Endothelial cell of umbilical vein (primary cell): Measurements from ENCODE around the gene CCDC107.

Source experiments
- EZH2 ChIP-seq: IDR thresholded peaks from 2 replicates; pipeline ENCODE4 v1.6.1; 2012; ENCODE audit warnings: borderline replicate concordance, low read depth, mild to moderate bottlenecking, moderate library complexity, low read length, inconsistent platforms; ENCODE audit not compliant: severe bottlenecking
- POLR2A ChIP-seq: IDR thresholded peaks from 2 replicates; pipeline ENCODE4 v1.6.1; 2012; ENCODE audit warnings: low read depth, mild to moderate bottlenecking, control low read depth, low read length
- POLR2AphosphoS5 ChIP-seq: IDR thresholded peaks from 2 replicates; pipeline ENCODE4 v1.6.1; 2012; ENCODE audit warnings: low read depth, mild to moderate bottlenecking, control low read depth, low read length, moderate library complexity; ENCODE audit not compliant: insufficient read depth
- TF ChIP-seq, protein P1 (sequence below), 2 donors: IDR thresholded peaks; 1 replicate in 1 of 2; 2 replicates in 1 of 2; pipeline ENCODE4 v1.5.1; 2011; ENCODE audit warnings: low read length in 2 of 2, mild to moderate bottlenecking in 2 of 2, moderate library complexity in 2 of 2, control low read depth in 1 of 2, inconsistent platforms in 1 of 2, low read depth in 1 of 2; ENCODE audit not compliant: insufficient read depth in 1 of 2; ENCODE audit errors: extremely low read depth in 1 of 2

DNA sequence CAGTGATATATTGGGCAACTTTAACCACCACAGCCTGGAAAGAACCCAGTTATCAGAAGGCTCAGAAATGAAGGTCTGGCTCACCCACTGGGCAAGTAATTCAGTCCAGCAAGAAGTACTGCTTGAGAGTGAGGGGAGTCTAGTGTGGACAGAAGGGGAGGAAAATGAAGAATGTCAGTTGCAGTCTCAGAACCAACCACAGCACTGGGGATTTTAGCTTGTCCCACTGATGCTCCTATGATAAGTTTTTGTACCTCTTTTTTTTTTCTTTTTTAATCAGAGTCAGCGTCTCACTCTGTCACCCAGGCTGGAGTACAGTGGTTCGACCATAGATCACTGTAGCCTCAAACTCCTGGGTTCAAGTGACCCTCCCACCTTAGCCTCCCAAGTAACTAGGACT is 30.5 kb upstream of the CCDC107 start:
- TF ChIP-seq POLR2A = no peak
- no peak for TF ChIP-seq EZH2
- no peak for TF ChIP-seq POLR2AphosphoS5
- TF ChIP-seq, protein P1, sequence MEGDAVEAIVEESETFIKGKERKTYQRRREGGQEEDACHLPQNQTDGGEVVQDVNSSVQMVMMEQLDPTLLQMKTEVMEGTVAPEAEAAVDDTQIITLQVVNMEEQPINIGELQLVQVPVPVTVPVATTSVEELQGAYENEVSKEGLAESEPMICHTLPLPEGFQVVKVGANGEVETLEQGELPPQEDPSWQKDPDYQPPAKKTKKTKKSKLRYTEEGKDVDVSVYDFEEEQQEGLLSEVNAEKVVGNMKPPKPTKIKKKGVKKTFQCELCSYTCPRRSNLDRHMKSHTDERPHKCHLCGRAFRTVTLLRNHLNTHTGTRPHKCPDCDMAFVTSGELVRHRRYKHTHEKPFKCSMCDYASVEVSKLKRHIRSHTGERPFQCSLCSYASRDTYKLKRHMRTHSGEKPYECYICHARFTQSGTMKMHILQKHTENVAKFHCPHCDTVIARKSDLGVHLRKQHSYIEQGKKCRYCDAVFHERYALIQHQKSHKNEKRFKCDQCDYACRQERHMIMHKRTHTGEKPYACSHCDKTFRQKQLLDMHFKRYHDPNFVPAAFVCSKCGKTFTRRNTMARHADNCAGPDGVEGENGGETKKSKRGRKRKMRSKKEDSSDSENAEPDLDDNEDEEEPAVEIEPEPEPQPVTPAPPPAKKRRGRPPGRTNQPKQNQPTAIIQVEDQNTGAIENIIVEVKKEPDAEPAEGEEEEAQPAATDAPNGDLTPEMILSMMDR (IDR thresholded peaks at IDR 0.05; ENCODE audit: extremely low read depth in 1 of 2, insufficient read depth in 1 of 2, low read depth in 1 of 2, low read length in 2 of 2) = no peak
